Aorta (tissue), 5 donors: ENCODE measurements around the gene MRPS11. TPM values are rescaled to one million over a fixed set of nuclear protein-coding genes. Genes with fewer than 3 reads are reported as not detected.
"Not testable (repeated sequence)": the region's sequence is repeated elsewhere in the genome, so short reads cannot be mapped to it uniquely, and the experiment has no call there.

Experiments used
- ATAC-seq: fragments of 200-7000 bp; cut with Tn5 transposase; one replicate; pipeline ENCODE4 v1.9.1; 2022; ENCODE audit warnings: moderate library complexity; ENCODE audit not compliant: low FRiP score
- DNase-seq, 2 donors: peaks; one replicate each; pipeline ENCODE4 v3.0.0-alpha.2; 2020
- H3K27ac ChIP-seq, 2 donors: one replicate each; pipeline ENCODE4 v1.5.1; 2013; ENCODE audit warnings: low read length in 2 of 2, mild to moderate bottlenecking in 2 of 2, moderate library complexity in 2 of 2, control low read depth in 1 of 2, inconsistent platforms in 1 of 2, low read depth in 1 of 2
- H3K27me3 ChIP-seq, 2 donors: one replicate each; pipeline ENCODE4 v1.6.1; 2013; ENCODE audit warnings: control low read depth in 1 of 2, low read length in 1 of 2, mild to moderate bottlenecking in 1 of 2, moderate library complexity in 1 of 2; ENCODE audit not compliant: insufficient read depth in 2 of 2, control insufficient read depth in 1 of 2
- H3K36me3 ChIP-seq, 2 donors: one replicate each; pipeline ENCODE4 v1.6.1; 2013; ENCODE audit warnings: control low read depth in 1 of 2, low read length in 1 of 2, mild to moderate bottlenecking in 1 of 2; ENCODE audit not compliant: insufficient read depth in 2 of 2, control insufficient read depth in 1 of 2
- H3K4me1 ChIP-seq, 2 donors: one replicate each; pipeline ENCODE4 v1.6.1; 2013; ENCODE audit warnings: low read length in 2 of 2, control low read depth in 1 of 2, mild to moderate bottlenecking in 1 of 2, moderate library complexity in 1 of 2; ENCODE audit not compliant: insufficient read depth in 2 of 2, control insufficient read depth in 1 of 2
- H3K4me3 ChIP-seq, 2 donors: one replicate each; pipeline ENCODE4 v1.5.1; 2013; ENCODE audit warnings: low read length in 2 of 2, control low read depth in 1 of 2, mild to moderate bottlenecking in 1 of 2
- H3K9me3 ChIP-seq: one replicate; pipeline ENCODE4 v1.6.1; 2013; ENCODE audit warnings: mild to moderate bottlenecking, low read length; ENCODE audit not compliant: control insufficient read depth
- WGBS, 2 donors: extraction: QIAGEN DNeasy Blood & Tissue Kit; methylation state at CpG; one replicate each; pipeline ENCODE4 v1.1.7; 2013; 5-methylcytosine and 5-hydroxymethylcytosine counted together
- intact Hi-C, 2 donors: fragments of 100-400 bp; cut with DNase I; formaldehyde crosslinking; loops; one replicate each; pipeline versions ENCODE4 v1.14.2 to v1.15.0; 2022
- polyA plus RNA-seq, 2 donors: library from polyadenylated mRNA; stranded (reverse); fragments of 200-250 nt; gene quantifications; one replicate each; pipeline ENCODE4 v1.2.3, GENCODE V29; 2013
- total RNA-seq, 2 donors: library from RNA; stranded (reverse); fragmentation: NEBNext Ultra II Directional; extraction: Animal tissue kit (Norgen Biotek cat#: 25700); gene quantifications; one replicate each; pipeline ENCODE4 v1.2.1, GENCODE V29; 2021
- donor health status: healthy with polysubstance abuse.
- donor health status: Bipolar disorder and iron deficiency.
- donor health status: DM: no; HTN: no; CAD: no.
- donor health status: DM: no; HTN: no; CAD: no.
- donor health status: DM: yes; HTN: yes; CAD: no.

Gene MRPS11
- total and polyA plus RNA-seq, 4 donors: 24.9 to 42.4 (median 30.8) TPM

DNA sequence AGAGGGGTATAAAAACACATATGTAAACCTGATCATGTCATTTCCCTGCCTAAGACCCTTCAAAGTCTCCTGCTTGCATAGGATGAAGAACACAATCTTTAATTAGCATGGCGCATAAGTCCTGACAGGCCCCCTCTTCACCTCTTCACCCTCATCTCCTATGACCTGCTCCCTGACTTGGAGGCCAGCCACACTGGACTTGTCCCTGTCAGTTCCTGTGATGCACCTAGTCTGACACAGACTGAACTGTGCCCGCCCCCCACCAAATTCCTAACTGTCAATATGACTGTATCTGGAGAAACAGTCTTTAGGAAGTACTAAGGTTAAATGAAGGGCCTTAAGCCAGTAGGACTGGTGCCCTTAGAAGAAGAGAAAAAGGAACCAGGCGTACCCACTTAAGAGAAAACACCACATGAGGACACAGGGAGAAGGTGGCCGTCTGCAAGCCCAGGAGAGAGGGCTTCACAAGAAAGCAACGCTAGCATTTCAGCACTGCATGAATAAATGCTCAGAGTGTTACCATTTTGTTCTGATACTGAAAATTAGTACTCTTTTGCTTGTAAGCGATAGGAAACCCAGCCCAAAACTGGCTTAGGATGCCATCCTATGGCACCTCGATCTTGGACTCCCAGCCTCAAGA lies 34.3 kb upstream of the MRPS11 start:
- ATAC-seq (no peak), DNase-seq (no peak)
- Histone ChIP-seq H3K9me3 (no peaks in the 10 kb centered on the region), H3K4me3 (no peak overlapping the region), H3K27me3 (peaks cover 0 to 1% of the 10 kb centered on the region in 2 donors), H3K4me1 (no peaks in the 10 kb centered on the region), H3K27ac (no peak overlapping the region), H3K36me3 (no peaks in the 10 kb centered on the region)
- intact Hi-C loops: no loop called here
- WGBS, 2 donors: 77 to 81% methylated on average over 7 of the region's 7 CpGs

DNA sequence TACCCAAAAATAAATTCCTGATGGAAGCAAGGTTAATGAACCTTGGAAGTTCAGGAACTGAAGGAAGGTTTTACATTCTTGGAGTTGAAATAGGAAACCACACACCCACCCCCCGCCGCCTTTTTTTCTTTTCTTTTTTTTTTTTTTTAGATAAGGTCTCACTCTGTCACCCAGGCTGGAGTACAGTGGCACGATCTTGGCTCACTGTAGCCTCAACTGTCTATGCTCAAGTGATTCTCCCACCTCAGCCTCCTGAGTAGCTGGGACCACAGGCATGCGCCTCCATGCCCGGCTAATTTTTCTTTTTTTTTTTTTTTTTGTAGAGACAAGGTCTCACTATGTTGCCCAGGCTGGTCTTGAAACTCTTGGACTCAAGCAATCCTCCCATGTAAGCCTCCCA lies 33.4 kb upstream of the MRPS11 start:
- H3K4me3 ChIP-seq, H3K27me3 ChIP-seq, DNase-seq, H3K4me1 ChIP-seq, H3K27ac ChIP-seq, ATAC-seq, intact Hi-C loops, H3K9me3 ChIP-seq, H3K36me3 ChIP-seq: not testable (repeated sequence)
- 64 to 70% methylated on average over 5 of the region's 5 CpGs for WGBS, 2 donors

DNA sequence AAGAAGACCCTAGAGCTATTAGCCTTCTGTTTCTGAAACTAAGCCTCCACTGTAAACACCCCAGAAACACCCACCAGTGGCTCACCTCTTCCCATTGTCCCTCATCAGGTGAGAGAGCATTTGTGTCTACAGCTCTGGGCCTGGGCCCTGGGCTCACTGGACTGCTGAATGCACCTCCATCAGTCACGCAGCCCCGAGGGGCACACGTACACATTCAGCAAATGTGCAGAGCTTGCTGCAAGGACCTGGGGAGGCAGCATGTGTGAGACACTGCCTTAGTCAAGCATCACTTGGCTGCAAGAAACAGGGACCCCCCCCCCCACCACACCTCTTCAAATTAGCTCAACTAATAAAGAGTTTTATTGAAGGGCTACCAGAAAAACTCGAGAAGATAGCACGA lies 29.3 kb upstream of the MRPS11 start:
- H3K27me3 ChIP-seq: peaks cover 0 to 1% of the 10 kb centered on the region in 2 donors
- H3K27ac ChIP-seq: no peak overlapping the region
- 77 to 83% methylated on average over 5 of the region's 5 CpGs for WGBS, 2 donors
- ATAC-seq (no peak), DNase-seq (no peak)
- peaks cover 4% of the 10 kb centered on the region for H3K9me3 ChIP-seq
- H3K4me1 ChIP-seq: no peaks in the 10 kb centered on the region
- H3K36me3 ChIP-seq: no peaks in the 10 kb centered on the region
- H3K4me3 ChIP-seq: no peak overlapping the region
- intact Hi-C loops: no loop called here

DNA sequence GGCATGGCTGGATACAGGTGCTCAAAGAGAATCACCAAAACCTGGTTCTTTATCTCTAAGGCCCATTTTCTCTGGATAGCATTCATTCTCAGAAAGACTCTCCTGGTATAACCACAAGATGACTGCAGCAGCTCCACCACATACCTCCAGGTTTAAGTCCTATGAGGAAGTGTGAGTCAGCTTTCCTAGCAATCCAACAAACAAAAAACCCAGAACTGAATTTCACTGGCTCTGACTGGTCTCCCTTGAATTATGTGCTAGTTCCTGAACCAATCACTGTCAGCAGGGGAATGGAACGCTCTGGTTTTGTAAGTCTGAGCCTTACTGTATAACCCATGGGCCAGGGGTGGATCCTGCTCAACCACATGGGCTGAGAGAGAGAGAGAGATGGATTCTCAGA lies 27.5 kb upstream of the MRPS11 start:
- no peaks in the 10 kb centered on the region for H3K27me3 ChIP-seq
- ATAC-seq: no peak
- H3K27ac ChIP-seq: no peak overlapping the region
- 51 to 61% methylated on average over 1 of the region's 1 CpG for WGBS, 2 donors
- no peak overlapping the region for H3K4me3 ChIP-seq
- no peaks in the 10 kb centered on the region for H3K36me3 ChIP-seq
- peaks cover 4% of the 10 kb centered on the region for H3K9me3 ChIP-seq
- intact Hi-C loops: no loop called here
- no peak for DNase-seq
- H3K4me1 ChIP-seq: no peaks in the 10 kb centered on the region

DNA sequence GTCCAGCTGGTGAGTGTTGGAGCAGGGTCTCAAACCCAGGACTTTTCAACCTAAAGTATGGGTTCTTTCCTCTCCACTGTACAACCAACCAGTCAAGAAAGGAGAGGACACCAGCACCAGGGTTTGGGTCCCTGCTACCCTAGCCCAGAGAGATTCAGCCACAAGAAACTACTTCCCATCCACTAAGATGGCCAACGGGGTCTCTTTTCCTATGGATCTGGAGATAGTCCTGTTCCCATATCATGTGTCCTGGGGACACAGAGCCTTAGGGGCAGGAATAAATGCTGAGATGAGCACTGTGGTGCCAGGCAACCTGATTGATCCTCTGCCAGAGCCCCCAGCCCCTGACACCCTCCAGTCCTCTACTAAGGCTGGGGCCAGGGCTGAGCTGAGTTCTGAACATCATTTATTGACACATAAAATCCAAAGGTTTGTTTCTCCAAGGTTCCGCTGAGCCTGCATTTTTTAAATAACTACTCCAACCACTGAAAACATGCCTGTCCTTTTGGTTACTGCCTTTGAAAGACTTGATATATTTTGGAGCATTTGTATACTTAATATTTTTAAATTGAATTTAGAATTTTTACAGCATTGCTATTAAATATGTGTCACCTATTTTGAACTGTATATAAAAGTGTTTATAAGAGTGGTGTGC lies 26.3 kb upstream of the MRPS11 start:
- no peaks in the 10 kb centered on the region for H3K27me3 ChIP-seq
- no peaks in the 10 kb centered on the region for H3K36me3 ChIP-seq
- DNase-seq (no peak), ATAC-seq (no peak)
- 51 to 55% methylated on average over 2 of the region's 2 CpGs for WGBS, 2 donors
- H3K9me3 ChIP-seq: peaks cover 4% of the 10 kb centered on the region
- H3K27ac ChIP-seq: no peak overlapping the region
- intact Hi-C loops: no loop called here
- H3K4me1 ChIP-seq: no peaks in the 10 kb centered on the region
- H3K4me3 ChIP-seq: no peak overlapping the region

DNA sequence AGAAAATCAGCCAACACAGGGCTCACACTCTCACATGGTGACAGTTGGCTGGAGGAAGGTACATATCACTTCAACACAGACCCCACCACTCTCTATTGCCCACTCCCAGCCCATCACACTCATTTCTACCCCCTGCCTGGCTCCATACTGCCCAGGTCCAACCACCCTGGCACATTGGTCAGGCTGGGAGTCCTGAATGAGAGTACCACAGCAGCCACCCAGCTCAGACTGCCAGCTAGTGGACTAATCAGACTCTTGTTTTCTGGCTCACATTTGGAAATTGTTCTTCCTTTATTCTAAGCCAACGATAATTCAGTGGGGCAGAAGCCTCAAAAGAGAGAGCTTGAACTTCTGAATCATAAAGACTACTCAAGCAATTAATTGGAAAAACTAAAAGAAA lies 20.3 kb upstream of the MRPS11 start:
- DNase-seq: no peak
- WGBS, 2 donors: 56% methylated on average over 1 of the region's 1 CpG
- Histone ChIP-seq H3K36me3 (no peaks in the 10 kb centered on the region), H3K27ac (no peak overlapping the region), H3K27me3 (no peaks in the 10 kb centered on the region), H3K4me1 (no peaks in the 10 kb centered on the region), H3K4me3 (no peak overlapping the region), H3K9me3 (peaks cover 4% of the 10 kb centered on the region)
- no peak for ATAC-seq
- intact Hi-C loops: no loop called here

DNA sequence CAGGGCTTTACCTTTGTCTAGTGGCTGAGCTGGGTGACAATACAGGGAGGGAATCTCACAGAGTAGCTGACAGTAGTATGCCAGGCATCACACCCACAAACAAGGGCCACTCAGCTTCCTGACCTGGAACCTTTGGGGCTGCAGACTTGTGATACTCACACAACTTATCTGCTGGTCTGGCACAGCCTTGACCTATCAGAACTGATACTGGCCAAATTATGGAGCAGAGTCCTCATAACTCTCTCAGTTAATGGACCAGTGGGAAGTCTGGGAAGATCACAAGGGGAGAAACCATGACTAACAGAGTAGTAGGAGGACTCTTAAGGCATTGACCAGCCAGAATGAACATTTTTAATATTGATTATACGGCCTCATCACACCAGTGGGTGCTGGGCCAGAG lies 19.8 kb upstream of the MRPS11 start:
- H3K27ac ChIP-seq: no peak overlapping the region
- H3K4me3 ChIP-seq: no peak overlapping the region
- DNase-seq (no peak), ATAC-seq (no peak)
- intact Hi-C loops: no loop called here
- WGBS, 2 donors: 79 to 85% methylated on average over 1 of the region's 1 CpG
- no peaks in the 10 kb centered on the region for H3K4me1 ChIP-seq
- H3K27me3 ChIP-seq: no peaks in the 10 kb centered on the region
- H3K9me3 ChIP-seq: no peaks in the 10 kb centered on the region
- no peaks in the 10 kb centered on the region for H3K36me3 ChIP-seq

DNA sequence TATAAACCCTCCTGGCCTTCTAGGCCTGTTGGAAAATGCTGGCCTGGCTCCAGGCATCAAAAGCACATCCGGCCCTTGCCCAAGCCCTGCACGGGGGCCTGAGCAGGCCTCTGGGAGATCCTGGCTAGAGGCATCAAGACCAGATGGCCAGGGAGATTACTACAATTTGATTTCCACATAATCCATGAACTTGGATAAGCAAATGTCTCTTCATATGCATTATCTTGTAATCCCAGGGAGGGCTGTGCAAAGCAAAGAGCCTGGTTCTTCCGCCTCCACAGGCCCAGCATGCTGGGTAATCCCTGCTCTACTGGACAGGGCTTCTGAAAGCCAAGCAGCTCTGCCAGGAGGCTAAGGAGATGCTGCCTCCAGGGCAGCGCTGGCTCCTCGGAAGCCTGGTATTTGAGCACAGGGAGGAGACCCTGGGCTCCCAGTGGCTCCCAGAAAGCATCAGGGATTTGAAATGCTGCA lies 18.5 kb upstream of the MRPS11 start:
- ATAC-seq (no peak), DNase-seq (no peak)
- no peaks in the 10 kb centered on the region for H3K36me3 ChIP-seq
- no peak overlapping the region for H3K4me3 ChIP-seq
- WGBS, 2 donors: 88 to 91% methylated on average over 5 of the region's 5 CpGs
- H3K27ac ChIP-seq: no peak overlapping the region
- no peaks in the 10 kb centered on the region for H3K27me3 ChIP-seq
- no peaks in the 10 kb centered on the region for H3K4me1 ChIP-seq
- no peaks in the 10 kb centered on the region for H3K9me3 ChIP-seq
- intact Hi-C loops: no loop called here

DNA sequence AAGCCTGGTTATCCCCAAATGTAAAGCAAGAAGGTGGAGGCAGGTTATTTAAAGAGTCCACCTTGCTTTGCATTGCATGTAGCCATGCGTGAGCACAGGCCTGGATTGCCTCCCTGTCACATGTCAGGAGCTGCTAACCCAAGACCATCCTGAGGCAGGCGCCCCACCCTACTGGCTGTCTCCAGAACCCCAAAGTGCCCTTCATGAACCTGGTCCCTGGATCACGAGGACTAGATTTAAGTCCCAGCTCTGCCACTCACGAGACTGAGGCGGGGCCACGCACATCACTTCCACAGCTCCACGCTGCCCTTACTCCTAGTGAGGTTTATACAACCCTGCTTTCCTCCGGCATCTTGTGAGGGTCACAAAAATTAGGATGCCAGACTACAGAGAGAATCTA lies 17.9 kb upstream of the MRPS11 start:
- DNase-seq (no peak), ATAC-seq (no peak)
- H3K4me3 ChIP-seq: no peak overlapping the region
- no peak overlapping the region for H3K27ac ChIP-seq
- H3K9me3 ChIP-seq: no peaks in the 10 kb centered on the region
- intact Hi-C loops: no loop called here
- WGBS, 2 donors: 89 to 90% methylated on average over 8 of the region's 8 CpGs
- no peaks in the 10 kb centered on the region for H3K36me3 ChIP-seq
- H3K27me3 ChIP-seq: no peaks in the 10 kb centered on the region
- no peaks in the 10 kb centered on the region for H3K4me1 ChIP-seq
